ENCODE data around the gene NHERF1. TPM values are rescaled to one million over a fixed set of nuclear protein-coding genes. Genes with fewer than 3 reads are reported as not detected.

NHERF1 gene
- total and polyA plus RNA-seq, 7 donors, result 2.4 to 37.1 (median 4.9) TPM

DNA sequence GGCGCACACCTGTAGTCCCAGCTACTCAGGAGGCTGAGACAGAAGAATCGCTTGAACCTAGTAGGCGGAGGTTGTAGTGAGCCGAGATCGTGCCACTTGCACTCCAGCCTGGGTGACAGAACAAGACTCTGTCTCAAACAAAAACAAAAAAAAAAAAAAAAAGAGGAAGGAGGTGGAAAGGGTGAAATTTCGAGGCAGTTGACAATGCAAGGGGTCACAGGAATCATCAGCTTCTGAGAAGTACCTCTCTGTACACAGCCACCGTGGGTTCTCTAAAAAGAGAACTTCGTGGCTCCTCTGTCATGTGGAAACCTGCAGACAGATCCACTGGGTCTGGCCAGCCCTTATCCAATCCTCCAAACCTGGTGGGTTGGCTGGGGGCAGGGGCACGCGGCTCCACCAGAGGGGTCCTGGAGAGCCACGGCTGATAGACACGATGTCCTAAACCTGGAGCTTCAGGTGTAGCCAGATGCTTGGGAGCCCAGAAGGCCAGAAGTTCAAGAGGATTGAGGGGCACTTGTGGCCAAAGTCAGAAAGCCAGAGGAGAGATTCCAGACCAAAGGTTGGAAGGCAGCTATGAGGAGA lies 35.2 kb upstream of the NHERF1 start:
- Histone ChIP-seq H3K27me3 (ENCODE audit: insufficient read depth in 3 of 3, low read length in 2 of 3) (peaks cover 0 to 21% (median 0%) of the 10 kb centered on the region in 3 donors), H3K27ac (no peak overlapping the region), H3K4me3 (no peak overlapping the region), H3K36me3 (ENCODE audit: insufficient read depth in 1 of 2, low read depth in 1 of 2) (no peaks in the 10 kb centered on the region), H3K9me3 (no peaks in the 10 kb centered on the region), H3K4me1 (no peaks in the 10 kb centered on the region)
- 82 to 88% (median 83%) methylated on average over 12 of the region's 12 CpGs for whole genome bisulfite sequencing, 3 donors
- intact Hi-C loops (cut with DNase I), result no loop called here
- DNase-seq (no peak), ATAC-seq (no peak)
- no peak for TF ChIP-seq CTCF (IDR thresholded peaks at IDR 0.05)

GRCh38 chr17:74715144-74715543 lies 33.3 kb upstream of the NHERF1 start:
- WGBS, 3 donors, result 51 to 59% (median 58%) methylated on average over 4 of the region's 4 CpGs
- ATAC-seq, result no peak
- intact Hi-C loops (cut with DNase I), result no loop called here

GRCh38 chr17:74720506-74720905 lies 27.9 kb upstream of the NHERF1 start:
- Histone ChIP-seq H3K9me3 (no peaks in the 10 kb centered on the region), H3K27ac (no peak overlapping the region), H3K4me1 (no peaks in the 10 kb centered on the region), H3K4me3 (no peak overlapping the region), H3K36me3 (ENCODE audit: insufficient read depth in 1 of 2, low read depth in 1 of 2) (no peaks in the 10 kb centered on the region), H3K27me3 (ENCODE audit: insufficient read depth in 3 of 3, low read length in 2 of 3) (peaks cover 0 to 4% (median 0%) of the 10 kb centered on the region in 3 donors)
- no peak for DNase-seq
- no peak for TF ChIP-seq CTCF (IDR thresholded peaks at IDR 0.05)
- 85 to 89% (median 86%) methylated on average over 4 of the region's 4 CpGs for WGBS, 3 donors
- no peak for ATAC-seq
- intact Hi-C loops (cut with DNase I), result no loop called here

More at GRCh38 chr17:74715144-74715543, 33.3 kb upstream of the NHERF1 start:
- Histone ChIP-seq H3K9me3 (no peaks in the 10 kb centered on the region), H3K36me3 (ENCODE audit: insufficient read depth in 1 of 2, low read depth in 1 of 2) (no peaks in the 10 kb centered on the region), H3K4me1 (no peaks in the 10 kb centered on the region), H3K4me3 (no peak overlapping the region), H3K27ac (no peak overlapping the region), H3K27me3 (ENCODE audit: insufficient read depth in 3 of 3, low read length in 2 of 3) (peaks cover 0 to 17% (median 0%) of the 10 kb centered on the region in 3 donors)
- no peak for TF ChIP-seq CTCF (IDR thresholded peaks at IDR 0.05)
- no peak for DNase-seq

DNA sequence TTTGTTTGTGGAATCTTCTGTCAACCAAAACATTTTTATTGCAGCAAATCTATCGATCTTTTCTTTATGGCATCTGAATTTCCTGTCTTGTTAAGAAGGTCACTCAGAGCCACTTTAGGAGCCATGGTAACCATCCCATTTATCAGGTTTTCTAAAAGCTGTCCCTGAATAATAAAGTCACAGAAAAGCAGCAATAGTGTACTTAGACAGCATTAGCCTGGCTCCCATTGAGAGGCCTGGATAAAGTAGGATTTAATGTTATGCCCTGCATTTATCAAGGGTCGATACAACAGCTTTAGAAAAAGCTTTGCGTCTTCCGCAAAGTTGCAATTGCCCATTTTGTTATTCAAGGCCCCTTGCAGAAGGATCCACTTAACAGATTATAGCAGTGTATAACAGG lies 25.6 kb upstream of the NHERF1 start:
- no peak overlapping the region for H3K27ac ChIP-seq
- no peak for DNase-seq
- H3K27me3 ChIP-seq (ENCODE audit: insufficient read depth in 3 of 3, low read length in 2 of 3), result peaks cover 0 to 4% (median 0%) of the 10 kb centered on the region in 3 donors
- no peak for TF ChIP-seq CTCF (IDR thresholded peaks at IDR 0.05)
- no peaks in the 10 kb centered on the region for H3K4me1 ChIP-seq
- H3K4me3 ChIP-seq, result no peak overlapping the region
- intact Hi-C loops (cut with DNase I), result no loop called here
- H3K36me3 ChIP-seq (ENCODE audit: insufficient read depth in 1 of 2, low read depth in 1 of 2), result no peaks in the 10 kb centered on the region
- H3K9me3 ChIP-seq, result no peaks in the 10 kb centered on the region
- 89 to 91% (median 90%) methylated on average over 4 of the region's 4 CpGs for WGBS, 3 donors
- no peak for ATAC-seq

DNA sequence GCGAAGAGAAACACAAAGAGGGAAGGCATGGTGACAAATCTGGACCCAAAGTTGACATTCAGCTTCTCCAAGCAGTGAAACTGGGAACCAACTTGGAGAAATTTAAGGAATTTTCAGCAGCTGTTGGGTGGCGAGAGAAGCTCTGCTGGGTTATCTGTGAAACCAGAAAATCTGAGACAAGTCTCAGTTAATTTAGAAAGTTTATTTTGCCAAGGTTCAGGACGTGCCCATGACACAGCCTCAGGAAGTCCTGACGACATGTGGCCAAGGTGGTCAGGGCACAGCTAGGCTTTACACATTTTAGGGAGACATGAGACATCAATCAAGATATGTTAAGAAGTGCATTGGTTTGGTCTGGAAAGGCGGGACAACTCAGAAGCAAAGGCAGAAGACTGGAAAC lies 24.5 kb upstream of the NHERF1 start:
- no peaks in the 10 kb centered on the region for H3K36me3 ChIP-seq (ENCODE audit: insufficient read depth in 1 of 2, low read depth in 1 of 2)
- intact Hi-C loops (cut with DNase I), result no loop called here
- WGBS, 3 donors, result 35 to 50% (median 37%) methylated on average over 5 of the region's 5 CpGs
- H3K4me1 ChIP-seq, result no peaks in the 10 kb centered on the region
- no peak overlapping the region for H3K4me3 ChIP-seq
- DNase-seq, result no peak
- peaks cover 0 to 4% (median 0%) of the 10 kb centered on the region in 3 donors for H3K27me3 ChIP-seq (ENCODE audit: insufficient read depth in 3 of 3, low read length in 2 of 3)
- no peak overlapping the region for H3K27ac ChIP-seq
- no peaks in the 10 kb centered on the region for H3K9me3 ChIP-seq
- no peak for TF ChIP-seq CTCF (IDR thresholded peaks at IDR 0.05)
- no peak for ATAC-seq

Data from psoas muscle (tissue), 8 donors.